ENCODE results near the gene EYA2. TPM values are rescaled to one million over a fixed set of nuclear protein-coding genes. Genes with fewer than 3 reads are reported as not detected.

Gene EYA2
- total RNA-seq, 1 experiment from 2014 or later = 0.74 TPM

DNA sequence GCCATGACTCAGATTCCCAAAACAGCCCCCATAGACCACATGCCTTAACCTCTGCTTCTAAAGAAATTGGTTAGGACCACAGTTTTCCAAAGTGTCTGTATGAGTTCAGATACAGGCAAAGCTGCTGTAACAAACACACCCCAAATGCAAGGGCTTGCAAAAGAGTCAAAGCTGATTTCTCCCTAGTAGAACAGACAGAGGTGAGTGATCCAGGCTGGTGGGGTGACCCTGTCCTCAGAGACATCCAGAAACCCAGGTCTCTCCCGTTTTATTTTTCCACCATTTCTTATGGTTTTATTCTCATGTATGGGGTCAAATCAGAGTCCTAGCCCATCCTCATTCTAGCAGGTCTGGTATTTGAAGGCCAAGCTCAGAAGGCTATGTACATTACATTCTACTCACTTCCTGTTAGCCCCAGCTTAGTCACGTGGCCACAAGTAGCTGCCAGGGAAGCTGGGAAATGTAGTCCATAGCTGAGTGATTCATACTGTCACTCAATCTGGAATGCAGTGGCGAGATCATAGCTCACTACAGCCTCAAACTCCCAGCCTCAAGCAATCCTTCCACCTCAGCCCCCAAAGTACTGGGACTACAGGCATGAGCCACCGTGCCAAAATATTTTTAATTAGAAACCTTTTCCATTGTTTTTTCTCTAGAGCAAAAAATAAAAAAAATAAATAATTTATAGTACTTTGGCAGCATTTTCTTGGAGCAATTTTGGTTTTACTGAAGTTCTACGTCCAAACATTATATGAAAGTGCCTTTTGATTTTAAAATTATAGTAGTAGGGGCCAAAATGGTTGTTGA is 286.6 kb downstream of the EYA2 start:
- Histone ChIP-seq H4K8ac (replicated peaks; ENCODE audit: insufficient read length, low read depth, low read length) (no peak overlapping the region), H3K56ac (ENCODE audit: insufficient read length, low read depth, low read length) (no peak overlapping the region), H2AK5ac (ENCODE audit: insufficient read length, low read length) (no peak overlapping the region), H3K79me1 (ENCODE audit: insufficient read depth, low read depth, low read length, poor library complexity, severe bottlenecking) (no peaks in the 10 kb centered on the region), H3K18ac (ENCODE audit: insufficient read length, low read depth, low read length) (no peak overlapping the region), H3K4me2 (ENCODE audit: insufficient read depth, insufficient read length, low read length) (no peak overlapping the region), H3K9me3 (ENCODE audit: control insufficient read depth, low read depth, low read length) (no peaks in the 10 kb centered on the region), H3K9ac (ENCODE audit: extremely low read depth, insufficient read length, low read length) (no peak overlapping the region), H3K14ac (ENCODE audit: insufficient read depth, low read length) (no peak overlapping the region), H2BK120ac (ENCODE audit: low read depth, low read length, poor library complexity, severe bottlenecking) (no peak overlapping the region), H3K27ac (ENCODE audit: insufficient read length, low read depth, low read length) (no peak overlapping the region), H3K4ac (ENCODE audit: low read depth, low read length) (no peak overlapping the region), H4K5ac (ENCODE audit: insufficient read length, low read depth, low read length) (no peak overlapping the region), H3K4me1 (ENCODE audit: insufficient read depth, low read length) (no peaks in the 10 kb centered on the region), H4K91ac (ENCODE audit: insufficient read length, low read depth, low read length) (no peak overlapping the region), H2BK15ac (ENCODE audit: low read depth, low read length) (no peak overlapping the region), H3K23me2 (ENCODE audit: insufficient read length, low read depth, low read length, poor library complexity, severe bottlenecking) (no peaks in the 10 kb centered on the region), H2AFZ (ENCODE audit: low read length) (peak overlapping the region; percentile 86), H2BK12ac (ENCODE audit: insufficient read length, low read depth, low read length) (no peak overlapping the region), H2BK20ac (ENCODE audit: low read depth, low read length, poor library complexity, severe bottlenecking) (no peak overlapping the region), H3T11ph (ENCODE audit: low read length) (no peak overlapping the region), H3K79me2 (ENCODE audit: insufficient read depth, low read length) (no peaks in the 10 kb centered on the region), H4K20me1 (ENCODE audit: control insufficient read depth, insufficient read depth, insufficient read length) (no peaks in the 10 kb centered on the region), H3K23ac (ENCODE audit: insufficient read length, low read depth, low read length) (no peak overlapping the region), H2BK5ac (ENCODE audit: insufficient read length, low read length) (no peak overlapping the region), H3K27me3 (ENCODE audit: insufficient read depth, low read length) (no peaks in the 10 kb centered on the region)
- peak; percentile 70 for DNase-seq
- Mint-ChIP-seq H3K4me1 (peaks cover 2 to 12% of the 10 kb centered on the region in 2 experiments; a peak in 2 of 4 replicates), H3K4me3 (no peak overlapping the region), H3K36me3 (ENCODE audit: insufficient read depth in 1 of 3, low read depth in 3 of 3) (peaks cover 0 to 4% (median 3%) of the 10 kb centered on the region in 3 experiments; a peak in 2 of 7 replicates), H3K9me3 (no peaks in the 10 kb centered on the region; a peak in 1 of 5 replicates), H3K27me3 (ENCODE audit: low read depth) (peaks cover 2% of the 10 kb centered on the region), H3K27ac (no peak overlapping the region; a peak in 1 of 7 replicates)
- no CpG with 5 or more reads among the region's 5 CpGs for WGBS (ENCODE audit: extremely low coverage, insufficient read length, low lambda C conversion rate)
- TF ChIP-seq, protein P1, sequence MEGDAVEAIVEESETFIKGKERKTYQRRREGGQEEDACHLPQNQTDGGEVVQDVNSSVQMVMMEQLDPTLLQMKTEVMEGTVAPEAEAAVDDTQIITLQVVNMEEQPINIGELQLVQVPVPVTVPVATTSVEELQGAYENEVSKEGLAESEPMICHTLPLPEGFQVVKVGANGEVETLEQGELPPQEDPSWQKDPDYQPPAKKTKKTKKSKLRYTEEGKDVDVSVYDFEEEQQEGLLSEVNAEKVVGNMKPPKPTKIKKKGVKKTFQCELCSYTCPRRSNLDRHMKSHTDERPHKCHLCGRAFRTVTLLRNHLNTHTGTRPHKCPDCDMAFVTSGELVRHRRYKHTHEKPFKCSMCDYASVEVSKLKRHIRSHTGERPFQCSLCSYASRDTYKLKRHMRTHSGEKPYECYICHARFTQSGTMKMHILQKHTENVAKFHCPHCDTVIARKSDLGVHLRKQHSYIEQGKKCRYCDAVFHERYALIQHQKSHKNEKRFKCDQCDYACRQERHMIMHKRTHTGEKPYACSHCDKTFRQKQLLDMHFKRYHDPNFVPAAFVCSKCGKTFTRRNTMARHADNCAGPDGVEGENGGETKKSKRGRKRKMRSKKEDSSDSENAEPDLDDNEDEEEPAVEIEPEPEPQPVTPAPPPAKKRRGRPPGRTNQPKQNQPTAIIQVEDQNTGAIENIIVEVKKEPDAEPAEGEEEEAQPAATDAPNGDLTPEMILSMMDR (conservative IDR thresholded peaks at IDR 0.05) = no peak
